ENCODE measurements around the gene TPRN.

GRCh38 chr9:137172901-137173795 lies 27.4 kb downstream of the TPRN start:
- no peak for TF ChIP-seq CTCF (IDR thresholded peaks at IDR 0.05)
- no peak for TF ChIP-seq POLR2A (IDR thresholded peaks at IDR 0.05)

Data from body of pancreas (tissue), 4 donors.